Hepatocyte (in vitro differentiated cells): ENCODE data around the gene TPD52L2.

Source experiments
- CTCF ChIP-seq: fragments of 200-600 bp; sonication (generic); IDR thresholded peaks from 2 replicates; pipeline ENCODE4 v1.5.1; 2016; ENCODE audit warnings: antibody characterized with exemption, mild to moderate bottlenecking; ENCODE audit not compliant: poor library complexity
- EZH2 ChIP-seq: fragments of 200-600 bp; sonication (generic); IDR thresholded peaks from 2 replicates; pipeline ENCODE4 v1.6.1; 2016; ENCODE audit warnings: antibody characterized with exemption, mild to moderate bottlenecking, borderline replicate concordance

- TF ChIP-seq EZH2 (no peak), CTCF (no peak)
Measured at GRCh38 chr20:63920226-63920625, 55.2 kb downstream of the TPD52L2 start.
